Chondrocyte (in vitro differentiated cells): ENCODE measurements around the gene ANKMY1. TPM values are rescaled to one million over a fixed set of nuclear protein-coding genes. Genes with fewer than 3 reads are reported as not detected.

Experiments
- DNase-seq: peaks from one replicate; pipeline ENCODE4 v3.0.0; 2021; ENCODE audit warnings: mixed read lengths, low spot score
- H3K27ac Mint-ChIP-seq: one replicate; pipeline ENCODE4 v1.8.0; 2021; ENCODE audit warnings: mild to moderate bottlenecking, moderate library complexity, mixed read lengths; ENCODE audit not compliant: unreplicated experiment
- H3K27me3 Mint-ChIP-seq: 2 replicates; pipeline ENCODE4 v1.8.0; 2021; ENCODE audit warnings: low read depth, mixed read lengths
- H3K36me3 Mint-ChIP-seq: 2 replicates; pipeline ENCODE4 v1.8.0; 2021; ENCODE audit warnings: low read depth, mixed read lengths
- H3K4me1 Mint-ChIP-seq: 2 replicates; pipeline ENCODE4 v1.8.0; 2021; ENCODE audit warnings: low read depth, mild to moderate bottlenecking, mixed read lengths
- H3K4me3 Mint-ChIP-seq: one replicate; pipeline ENCODE4 v1.8.0; 2021; ENCODE audit warnings: mild to moderate bottlenecking, moderate library complexity, mixed read lengths; ENCODE audit not compliant: unreplicated experiment
- H3K9me3 Mint-ChIP-seq: 2 replicates; pipeline ENCODE4 v1.8.0; 2021; ENCODE audit warnings: low read depth, mixed read lengths
- CTCF ChIP-seq: fragments of 200-600 bp; sonication (generic); IDR thresholded peaks from 2 replicates; pipeline ENCODE4 v1.5.0; 2021; ENCODE audit warnings: antibody characterized with exemption, mild to moderate bottlenecking, moderate library complexity
- total RNA-seq: library from RNA; stranded (reverse); gene quantifications from 3 replicates; pipeline ENCODE4 v1.2.1, GENCODE V29; 2021

The ANKMY1 gene
- total RNA-seq, 1 donor from 2014 or later, result 10.8 TPM

- Mint-ChIP-seq H3K9me3 (no peaks in the 10 kb centered on the region), H3K4me3 (peak overlapping the region; percentile 91), H3K36me3 (no peaks in the 10 kb centered on the region), H3K27me3 (no peaks in the 10 kb centered on the region), H3K27ac (peak overlapping the region; percentile 88), H3K4me1 (peaks cover 54% of the 10 kb centered on the region)
- DNase-seq, result peak; percentile 71
- peak; percentile 6 for TF ChIP-seq CTCF
Observed at GRCh38 chr2:240585681-240586197, 28.0 kb upstream of the ANKMY1 start.

- TF ChIP-seq CTCF, result no peak
- DNase-seq, result peak; percentile 61
- Mint-ChIP-seq H3K4me3 (peak overlapping the region; percentile 91), H3K4me1 (peaks cover 59% of the 10 kb centered on the region), H3K36me3 (peaks cover 2% of the 10 kb centered on the region), H3K27me3 (no peaks in the 10 kb centered on the region), H3K27ac (no peak overlapping the region), H3K9me3 (no peaks in the 10 kb centered on the region)
Observed at GRCh38 chr2:240585101-240585500, 27.3 kb upstream of the ANKMY1 start.

- peak; percentile 59 for DNase-seq
- peak overlapping the region; percentile 91 for H3K4me3 Mint-ChIP-seq
- no peak overlapping the region for H3K27ac Mint-ChIP-seq
- no peaks in the 10 kb centered on the region for H3K27me3 Mint-ChIP-seq
- TF ChIP-seq CTCF, result no peak
- H3K9me3 Mint-ChIP-seq, result no peaks in the 10 kb centered on the region
- peaks cover 2% of the 10 kb centered on the region for H3K36me3 Mint-ChIP-seq
- H3K4me1 Mint-ChIP-seq, result peaks cover 65% of the 10 kb centered on the region
Observed at GRCh38 chr2:240584486-240585031, 26.8 kb upstream of the ANKMY1 start.

GRCh38 chr2:240583774-240584173 is 26.0 kb upstream of the ANKMY1 start:
- H3K27me3 Mint-ChIP-seq, result no peaks in the 10 kb centered on the region
- TF ChIP-seq CTCF, result no peak
- peaks cover 2% of the 10 kb centered on the region for H3K36me3 Mint-ChIP-seq
- H3K4me1 Mint-ChIP-seq, result peaks cover 62% of the 10 kb centered on the region
- H3K4me3 Mint-ChIP-seq, result no peak overlapping the region
- peak; percentile 7 for DNase-seq
- H3K9me3 Mint-ChIP-seq, result no peaks in the 10 kb centered on the region
- no peak overlapping the region for H3K27ac Mint-ChIP-seq

GRCh38 chr2:240582781-240583180 is 25.0 kb upstream of the ANKMY1 start:
- Mint-ChIP-seq H3K27me3 (no peaks in the 10 kb centered on the region), H3K4me3 (no peak overlapping the region), H3K9me3 (no peaks in the 10 kb centered on the region), H3K36me3 (peaks cover 3% of the 10 kb centered on the region), H3K4me1 (peaks cover 52% of the 10 kb centered on the region), H3K27ac (no peak overlapping the region)
- no peak for TF ChIP-seq CTCF
- DNase-seq, result no peak
